ENCODE results near the gene PAPOLB.

Gene PAPOLB

GRCh38 chr7:4841836-4842235, 20.0 kb downstream of the PAPOLB start:
- no peak for DNase-seq (ENCODE audit: low read depth)

- no peak for DNase-seq (ENCODE audit: low read depth)
Observed at GRCh38 chr7:4841007-4841784, 20.6 kb downstream of the PAPOLB start.

- no peak for DNase-seq (ENCODE audit: low read depth)
Observed at GRCh38 chr7:4840079-4840501, 21.7 kb downstream of the PAPOLB start.

GRCh38 chr7:4838626-4839334, 23.1 kb downstream of the PAPOLB start:
- no peak for DNase-seq (ENCODE audit: low read depth)

- no peak for DNase-seq (ENCODE audit: low read depth)
Observed at GRCh38 chr7:4837803-4838625, 23.8 kb downstream of the PAPOLB start.

- DNase-seq (ENCODE audit: low read depth) = no peak
Observed at GRCh38 chr7:4837041-4837802, 24.6 kb downstream of the PAPOLB start.

- DNase-seq (ENCODE audit: low read depth) = no peak
Observed at GRCh38 chr7:4836206-4836661, 25.6 kb downstream of the PAPOLB start.

GRCh38 chr7:4835398-4836205, 26.2 kb downstream of the PAPOLB start:
- DNase-seq (ENCODE audit: low read depth) = no peak

- no peak for DNase-seq (ENCODE audit: low read depth)
Observed at GRCh38 chr7:4834601-4835397, 27.0 kb downstream of the PAPOLB start.

GRCh38 chr7:4833691-4834600, 27.9 kb downstream of the PAPOLB start:
- DNase-seq (ENCODE audit: low read depth) = no peak

- DNase-seq (ENCODE audit: low read depth) = no peak
Observed at GRCh38 chr7:4833176-4833575, 28.7 kb downstream of the PAPOLB start.

GRCh38 chr7:4832711-4833110, 29.1 kb downstream of the PAPOLB start:
- DNase-seq (ENCODE audit: low read depth) = no peak

- no peak for DNase-seq (ENCODE audit: low read depth)
Observed at GRCh38 chr7:4831723-4832495, 29.9 kb downstream of the PAPOLB start.

GRCh38 chr7:4830176-4830575, 31.7 kb downstream of the PAPOLB start:
- no peak for DNase-seq (ENCODE audit: low read depth)

GRCh38 chr7:4828720-4829383, 33.0 kb downstream of the PAPOLB start:
- DNase-seq (ENCODE audit: low read depth) = no peak

- DNase-seq (ENCODE audit: low read depth) = no peak
Observed at GRCh38 chr7:4825081-4825480, 36.7 kb downstream of the PAPOLB start.

- no peak for DNase-seq (ENCODE audit: low read depth)
Observed at GRCh38 chr7:4824120-4824775, 37.6 kb downstream of the PAPOLB start.

Data from T-helper 22 cell (primary cell).